CD4-positive, CD25-positive, alpha-beta regulatory T cell (primary cell): ENCODE measurements around the gene GABRG3. TPM values are rescaled to one million over a fixed set of nuclear protein-coding genes. Genes with fewer than 3 reads are reported as not detected.

Source experiments
- ATAC-seq, 2 donors: fragments of 150-1000 bp; cut with Tn5 transposase; one replicate each; pipeline ENCODE4 v1.10.0; 2021; ENCODE audit warnings: low read depth in 2 of 2, moderate number of reproducible peaks in 2 of 2, moderate library complexity in 1 of 2
- DNase-seq, 3 donors: peaks; one replicate each; pipeline versions ENCODE4 v3.0.0 to v3.0.0-alpha.2; 2012 to 2022; ENCODE audit warnings: mixed read lengths in 1 of 3
- H3K27ac ChIP-seq: one replicate; pipeline ENCODE4 v1.7.0; 2013; ENCODE audit warnings: mild to moderate bottlenecking, low read length; ENCODE audit not compliant: insufficient read depth, poor library complexity, severe bottlenecking
- H3K27me3 ChIP-seq: one replicate; pipeline ENCODE4 v1.7.0; 2013; ENCODE audit warnings: low read length; ENCODE audit not compliant: control insufficient read depth, insufficient read depth
- H3K36me3 ChIP-seq: one replicate; pipeline ENCODE4 v1.7.0; 2013; ENCODE audit warnings: mild to moderate bottlenecking, low read length, moderate library complexity; ENCODE audit not compliant: control insufficient read depth, insufficient read depth
- H3K4me1 ChIP-seq: 2 replicates; pipeline ENCODE4 v1.7.0; 2013; ENCODE audit warnings: mild to moderate bottlenecking, low read length; ENCODE audit not compliant: insufficient read depth, control insufficient read depth, poor library complexity, severe bottlenecking
- H3K4me3 ChIP-seq: one replicate; pipeline ENCODE4 v1.7.0; 2013; ENCODE audit warnings: low read depth, mild to moderate bottlenecking, low read length, moderate library complexity
- H3K9me3 ChIP-seq, 2 experiments: 1 replicate in 1 of 2; 2 replicates in 1 of 2; pipeline ENCODE4 v1.7.0; 2013; ENCODE audit warnings: low read length in 2 of 2, mild to moderate bottlenecking in 1 of 2, moderate library complexity in 1 of 2; ENCODE audit not compliant: control insufficient read depth in 2 of 2
- H3K27ac Mint-ChIP-seq, 3 donors: one replicate each; pipeline ENCODE4 v1.8.0; 2020 to 2022; ENCODE audit warnings: mild to moderate bottlenecking in 3 of 3, mixed read lengths in 3 of 3, moderate library complexity in 2 of 3
- H3K27me3 Mint-ChIP-seq: one replicate; pipeline ENCODE4 v1.8.0; 2022; ENCODE audit warnings: mild to moderate bottlenecking, mixed read lengths
- H3K36me3 Mint-ChIP-seq: one replicate; pipeline ENCODE4 v1.8.0; 2020; ENCODE audit warnings: mixed read lengths
- H3K4me1 Mint-ChIP-seq, 4 donors: one replicate each; pipeline ENCODE4 v1.8.0; 2020 to 2022; ENCODE audit warnings: mixed read lengths in 4 of 4, mild to moderate bottlenecking in 1 of 4
- H3K4me3 Mint-ChIP-seq, 4 donors: one replicate each; pipeline ENCODE4 v1.8.0; 2020 to 2022; ENCODE audit warnings: mild to moderate bottlenecking in 4 of 4, mixed read lengths in 4 of 4, moderate library complexity in 3 of 4
- H3K9me3 Mint-ChIP-seq, 7 donors: one replicate each; pipeline ENCODE4 v1.8.0; 2020 to 2022; ENCODE audit warnings: mixed read lengths in 7 of 7, mild to moderate bottlenecking in 3 of 7, moderate library complexity in 2 of 7
- polyA plus RNA-seq, 4 donors: library from polyadenylated mRNA; unstranded; fragments of 300-500 nt; fragmentation: Illumina TruSeq; gene quantifications; one replicate each; pipeline ENCODE4 v1.2.3, GENCODE V29; 2021
- total RNA-seq: library from RNA; stranded (reverse); gene quantifications from one replicate; pipeline ENCODE4 v1.2.3, GENCODE V29; 2022

The GABRG3 gene
- total and polyA plus RNA-seq, 5 donors from 2014 or later, result not detected

- no peak overlapping the region for H3K27ac Mint-ChIP-seq
- DNase-seq (no peak), ATAC-seq (no peak)
- Histone ChIP-seq H3K27me3 (no peaks in the 10 kb centered on the region), H3K9me3 (no peaks in the 10 kb centered on the region), H3K36me3 (no peaks in the 10 kb centered on the region), H3K4me3 (no peak overlapping the region), H3K27ac (no peak overlapping the region), H3K4me1 (no peaks in the 10 kb centered on the region)
- peaks cover 10% of the 10 kb centered on the region for H3K27me3 Mint-ChIP-seq
- no peak overlapping the region for H3K4me3 Mint-ChIP-seq
- H3K4me1 Mint-ChIP-seq, result no peaks in the 10 kb centered on the region
- no peaks in the 10 kb centered on the region for H3K36me3 Mint-ChIP-seq
- H3K9me3 Mint-ChIP-seq, result peaks cover 0 to 5% (median 1%) of the 10 kb centered on the region in 7 donors
Observed at GRCh38 chr15:26968806-26969205, 2.2 kb upstream of the GABRG3 start.

DNA sequence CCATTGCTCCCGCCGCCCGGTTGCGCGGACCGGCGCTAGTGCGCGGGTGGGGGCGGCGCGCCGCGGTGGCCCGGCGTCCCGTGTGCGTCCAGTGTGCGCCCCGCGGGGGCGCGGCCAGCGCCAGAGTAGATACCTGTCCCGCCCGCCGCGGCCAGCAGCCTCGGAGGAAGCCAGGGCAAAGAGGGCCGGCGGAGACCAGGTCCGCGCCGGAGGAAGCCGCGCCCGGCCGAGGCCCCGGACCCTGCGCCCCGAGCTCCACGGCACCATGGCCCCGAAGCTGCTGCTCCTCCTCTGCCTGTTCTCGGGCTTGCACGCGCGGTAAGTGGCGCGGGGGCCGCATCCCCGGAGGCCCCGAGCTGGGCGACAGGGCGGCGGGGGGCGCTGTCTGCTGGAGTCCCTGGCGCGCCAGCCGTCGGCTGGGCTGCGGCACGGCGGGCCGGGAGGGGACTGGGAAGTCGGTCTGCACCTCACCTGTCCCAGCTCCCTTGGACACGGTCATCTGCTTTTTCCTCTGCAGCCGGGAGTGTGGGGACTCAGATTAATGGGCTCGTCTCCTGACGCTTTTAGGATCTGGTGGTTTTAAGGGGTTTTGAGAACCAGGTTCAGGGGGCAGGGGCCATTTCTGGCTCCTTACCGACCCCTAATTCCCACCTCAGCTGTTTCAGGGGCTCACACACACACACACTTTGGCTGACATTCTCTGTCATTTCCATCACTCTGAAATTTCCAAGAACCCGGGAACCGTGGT lies 464 bp downstream of the GABRG3 start:
- no peaks in the 10 kb centered on the region for H3K36me3 Mint-ChIP-seq
- H3K9me3 ChIP-seq, result no peaks in the 10 kb centered on the region
- H3K4me1 ChIP-seq, result no peaks in the 10 kb centered on the region
- H3K27me3 Mint-ChIP-seq, result peaks cover 10% of the 10 kb centered on the region
- H3K27ac ChIP-seq, result no peak overlapping the region
- H3K4me3 Mint-ChIP-seq, result no peak overlapping the region
- H3K27ac Mint-ChIP-seq, result no peak overlapping the region
- ATAC-seq (no peak), DNase-seq (no peak)
- H3K4me3 ChIP-seq, result no peak overlapping the region
- no peaks in the 10 kb centered on the region for H3K4me1 Mint-ChIP-seq
- no peaks in the 10 kb centered on the region for H3K36me3 ChIP-seq
- H3K27me3 ChIP-seq, result no peaks in the 10 kb centered on the region
- peaks cover 0 to 5% (median 1%) of the 10 kb centered on the region in 7 donors for H3K9me3 Mint-ChIP-seq

DNA sequence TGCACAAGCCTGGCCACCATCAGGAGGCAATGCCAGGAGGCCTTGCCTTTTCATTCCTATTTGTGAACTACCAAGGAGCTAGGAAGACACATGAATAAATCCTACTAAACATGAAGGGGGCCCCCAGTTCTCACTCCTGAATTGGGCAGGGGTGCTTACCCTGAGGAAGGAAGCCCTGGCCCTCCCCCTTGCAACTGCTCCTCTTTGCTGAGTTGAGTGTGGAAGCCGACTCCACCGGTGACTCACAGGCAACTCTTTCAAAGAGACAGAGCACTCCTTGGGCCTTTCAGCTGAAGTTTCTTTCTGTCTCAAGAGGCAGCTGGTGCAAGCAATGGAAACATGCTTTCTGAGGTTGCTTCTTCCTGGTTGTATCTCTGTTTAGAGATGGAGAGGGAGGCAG lies 1.7 kb downstream of the GABRG3 start:
- H3K36me3 Mint-ChIP-seq, result no peaks in the 10 kb centered on the region
- no peaks in the 10 kb centered on the region for H3K27me3 ChIP-seq
- no peak overlapping the region for H3K4me3 Mint-ChIP-seq
- no peak overlapping the region for H3K27ac Mint-ChIP-seq
- no peaks in the 10 kb centered on the region for H3K4me1 Mint-ChIP-seq
- H3K4me3 ChIP-seq, result no peak overlapping the region
- peaks cover 10% of the 10 kb centered on the region for H3K27me3 Mint-ChIP-seq
- ATAC-seq (no peak), DNase-seq (no peak)
- no peaks in the 10 kb centered on the region for H3K4me1 ChIP-seq
- H3K9me3 Mint-ChIP-seq, result peaks cover 0 to 5% (median 0%) of the 10 kb centered on the region in 7 donors
- no peaks in the 10 kb centered on the region for H3K36me3 ChIP-seq
- no peaks in the 10 kb centered on the region for H3K9me3 ChIP-seq
- H3K27ac ChIP-seq, result no peak overlapping the region

- DNase-seq, result no peak
- peaks cover 0 to 5% (median 0%) of the 10 kb centered on the region in 7 donors for H3K9me3 Mint-ChIP-seq
- H3K27me3 ChIP-seq, result no peaks in the 10 kb centered on the region
- H3K27me3 Mint-ChIP-seq, result peaks cover 10% of the 10 kb centered on the region
- no peaks in the 10 kb centered on the region for H3K4me1 ChIP-seq
- H3K9me3 ChIP-seq, result no peaks in the 10 kb centered on the region
- no peak overlapping the region for H3K27ac ChIP-seq
- no peaks in the 10 kb centered on the region for H3K36me3 ChIP-seq
- no peaks in the 10 kb centered on the region for H3K4me1 Mint-ChIP-seq
- ATAC-seq, result no peak
- H3K27ac Mint-ChIP-seq, result no peak overlapping the region
- no peak overlapping the region for H3K4me3 ChIP-seq
- H3K4me3 Mint-ChIP-seq, result no peak overlapping the region
- H3K36me3 Mint-ChIP-seq, result no peaks in the 10 kb centered on the region
Observed at GRCh38 chr15:26974120-26974780, 3.3 kb downstream of the GABRG3 start.

DNA sequence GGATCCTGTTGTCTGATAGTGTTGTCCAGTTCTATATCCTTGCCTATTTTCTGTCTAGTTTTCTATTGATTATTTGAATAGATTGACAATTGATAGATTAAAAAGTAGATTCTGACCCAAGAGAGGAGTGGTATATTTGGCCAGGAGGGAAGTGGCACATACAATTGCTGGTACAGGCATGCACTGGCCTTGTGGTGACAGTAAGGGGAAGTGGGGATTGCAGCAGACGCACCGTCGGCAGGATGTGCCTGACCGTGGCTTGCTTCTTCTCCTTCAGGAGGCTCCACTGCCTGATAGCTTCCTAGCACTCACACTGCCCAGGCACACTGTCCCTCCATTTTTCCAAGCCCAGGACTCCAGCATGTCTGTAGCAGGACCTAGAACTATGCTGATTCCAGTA lies 10.5 kb downstream of the GABRG3 start:
- Histone ChIP-seq H3K27ac (no peak overlapping the region), H3K27me3 (no peaks in the 10 kb centered on the region), H3K4me1 (no peaks in the 10 kb centered on the region), H3K36me3 (no peaks in the 10 kb centered on the region), H3K4me3 (no peak overlapping the region), H3K9me3 (no peaks in the 10 kb centered on the region)
- DNase-seq (no peak), ATAC-seq (no peak)
- peaks cover 0 to 9% (median 4%) of the 10 kb centered on the region in 7 donors for H3K9me3 Mint-ChIP-seq
- H3K4me3 Mint-ChIP-seq, result no peak overlapping the region
- no peaks in the 10 kb centered on the region for H3K4me1 Mint-ChIP-seq
- no peak overlapping the region for H3K27ac Mint-ChIP-seq
- H3K27me3 Mint-ChIP-seq, result no peaks in the 10 kb centered on the region
- no peaks in the 10 kb centered on the region for H3K36me3 Mint-ChIP-seq

- Histone ChIP-seq H3K9me3 (no peaks in the 10 kb centered on the region), H3K36me3 (no peaks in the 10 kb centered on the region), H3K4me1 (no peaks in the 10 kb centered on the region), H3K4me3 (no peak overlapping the region), H3K27ac (no peak overlapping the region), H3K27me3 (no peaks in the 10 kb centered on the region)
- no peak overlapping the region for H3K27ac Mint-ChIP-seq
- no peak overlapping the region for H3K4me3 Mint-ChIP-seq
- DNase-seq (no peak), ATAC-seq (no peak)
- H3K36me3 Mint-ChIP-seq, result no peaks in the 10 kb centered on the region
- H3K9me3 Mint-ChIP-seq, result peaks cover 0 to 13% (median 5%) of the 10 kb centered on the region in 7 donors
- no peaks in the 10 kb centered on the region for H3K4me1 Mint-ChIP-seq
- H3K27me3 Mint-ChIP-seq, result no peaks in the 10 kb centered on the region
Observed at GRCh38 chr15:26983822-26984221, 12.8 kb downstream of the GABRG3 start.

GRCh38 chr15:26985050-26985449 lies 14.1 kb downstream of the GABRG3 start:
- Histone ChIP-seq H3K9me3 (no peaks in the 10 kb centered on the region), H3K4me1 (no peaks in the 10 kb centered on the region), H3K27me3 (no peaks in the 10 kb centered on the region), H3K36me3 (no peaks in the 10 kb centered on the region), H3K4me3 (no peak overlapping the region), H3K27ac (no peak overlapping the region)
- ATAC-seq, result no peak
- no peak overlapping the region for H3K4me3 Mint-ChIP-seq
- H3K27ac Mint-ChIP-seq, result no peak overlapping the region
- H3K36me3 Mint-ChIP-seq, result no peaks in the 10 kb centered on the region
- peaks cover 0 to 17% (median 6%) of the 10 kb centered on the region in 7 donors for H3K9me3 Mint-ChIP-seq
- H3K4me1 Mint-ChIP-seq, result no peaks in the 10 kb centered on the region
- H3K27me3 Mint-ChIP-seq, result no peaks in the 10 kb centered on the region
- no peak for DNase-seq

GRCh38 chr15:26996250-26996649 lies 25.3 kb downstream of the GABRG3 start:
- Histone ChIP-seq H3K27ac (no peak overlapping the region), H3K4me1 (no peaks in the 10 kb centered on the region), H3K27me3 (no peaks in the 10 kb centered on the region), H3K4me3 (no peak overlapping the region), H3K9me3 (peaks cover 0 to 15% of the 10 kb centered on the region in 2 experiments), H3K36me3 (no peaks in the 10 kb centered on the region)
- Mint-ChIP-seq H3K9me3 (peaks cover 1 to 33% (median 11%) of the 10 kb centered on the region in 7 donors), H3K4me3 (no peak overlapping the region), H3K4me1 (no peaks in the 10 kb centered on the region), H3K36me3 (no peaks in the 10 kb centered on the region), H3K27ac (no peak overlapping the region), H3K27me3 (no peaks in the 10 kb centered on the region)
- DNase-seq, result no peak
- no peak for ATAC-seq
